HepG2 (cell line): Measurements from ENCODE around the gene PRSS33. TPM values are rescaled to one million over a fixed set of nuclear protein-coding genes. Genes with fewer than 3 reads are reported as not detected.
A peak's percentile ranks its signal among the peaks of the same experiment; 100 is the strongest.

ENCODE experiments used
- KDM5A ChIP-seq: fragments of 200-600 bp; sonication (generic); IDR thresholded peaks from 2 replicates; pipeline ENCODE4 v1.7.0; 2018; ENCODE audit warnings: antibody characterized with exemption, mild to moderate bottlenecking, low read length, borderline replicate concordance
- MBD4 ChIP-seq: IDR thresholded peaks from 2 replicates; pipeline ENCODE4 v1.6.1; 2012; ENCODE audit warnings: low read length, inconsistent platforms, borderline replicate concordance
- NAIF1 ChIP-seq: sonication (generic); formaldehyde crosslinking; IDR thresholded peaks from 2 replicates; pipeline ENCODE4 v1.5.0; 2020; ENCODE audit warnings: mild to moderate bottlenecking, missing genetic modification reagents, borderline replicate concordance
- NFYC ChIP-seq: IDR thresholded peaks from 2 replicates; pipeline ENCODE4 v1.6.1; 2016; ENCODE audit warnings: missing genetic modification reagents, missing compliant biosample characterization
- PRPF4 ChIP-seq: fragments of 200-400 bp; formaldehyde crosslinking; IDR thresholded peaks from 2 replicates; pipeline ENCODE4 v1.6.1; 2016; ENCODE audit warnings: low read length, low read depth; ENCODE audit not compliant: poor library complexity, severe bottlenecking
- TP53 ChIP-seq: sonication (generic); formaldehyde crosslinking; conservative IDR thresholded peaks from 2 replicates; pipeline ENCODE4 v1.4.0; 2020; ENCODE audit warnings: missing genetic modification reagents
- ZFP82 ChIP-seq: sonication (generic); formaldehyde crosslinking; IDR thresholded peaks from 2 replicates; pipeline ENCODE4 v1.5.1; 2020; ENCODE audit warnings: mild to moderate bottlenecking, missing genetic modification reagents, borderline replicate concordance
- ZNF101 ChIP-seq: sonication (generic); formaldehyde crosslinking; IDR thresholded peaks from 2 replicates; pipeline ENCODE4 v1.4.0; 2020; ENCODE audit warnings: mild to moderate bottlenecking, low read depth, missing genetic modification reagents, borderline replicate concordance
- ZNF230 ChIP-seq: sonication (generic); formaldehyde crosslinking; IDR thresholded peaks from 2 replicates; pipeline ENCODE4 v1.4.0; 2020; ENCODE audit warnings: mild to moderate bottlenecking, missing genetic modification reagents
- ZNF264 ChIP-seq: sonication (generic); formaldehyde crosslinking; IDR thresholded peaks from 2 replicates; pipeline ENCODE4 v1.4.0; 2020; ENCODE audit warnings: missing genetic modification reagents
- ZNF556 ChIP-seq: sonication (generic); formaldehyde crosslinking; IDR thresholded peaks from 2 replicates; pipeline ENCODE4 v1.4.0; 2020; ENCODE audit warnings: mild to moderate bottlenecking, missing genetic modification reagents, borderline replicate concordance
- ZNF775 ChIP-seq: sonication (generic); formaldehyde crosslinking; IDR thresholded peaks from 2 replicates; pipeline ENCODE4 v1.4.0; 2020; ENCODE audit warnings: missing genetic modification reagents, mild to moderate bottlenecking, moderate library complexity, borderline replicate concordance
- polyA plus RNA-seq, 8 experiments: library from polyadenylated mRNA; depleted of rRNA in 3 of 8; stranded (reverse) in 7 of 8; unstranded in 1 of 8; fragments of >200 nt; fragmentation: Illumina TruSeq in 4 of 8; extraction: Trizol in 4 of 8; gene quantifications; 2 replicates each; pipeline versions ENCODE4 v1.2.1 to v1.2.3, GENCODE V29; 2011 to 2016; ENCODE audit warnings: low read depth in 4 of 8, missing spikeins in 1 of 8, mixed read lengths in 1 of 8; ENCODE audit not compliant: insufficient read depth in 1 of 8
- total RNA-seq, 5 experiments: library from RNA; depleted of rRNA; stranded (reverse); fragments of >200 nt; fragmentation: Illumina TruSeq; extraction: Trizol; gene quantifications; 2 replicates each; pipeline ENCODE4 v1.2.3, GENCODE V29; 2016; ENCODE audit warnings: low read depth in 1 of 5
- TF ChIP-seq, protein P1 (sequence below): sonication (generic); formaldehyde crosslinking; IDR thresholded peaks from 2 replicates; pipeline ENCODE4 v1.4.0; 2020; ENCODE audit warnings: missing genetic modification reagents, mild to moderate bottlenecking, borderline replicate concordance
- TF ChIP-seq, protein P2 (sequence below): sonication (generic); formaldehyde crosslinking; IDR thresholded peaks from 2 replicates; pipeline ENCODE4 v1.5.0; 2020; ENCODE audit warnings: missing genetic modification reagents
- TF ChIP-seq, protein P3 (sequence below), 2 experiments: sonication (generic) in 1 of 2; formaldehyde crosslinking in 1 of 2; IDR thresholded peaks; 2 replicates each; pipeline versions ENCODE4 v1.4.0 to v1.6.1; 2016 to 2020; ENCODE audit warnings: borderline replicate concordance in 1 of 2, low read depth in 1 of 2, mild to moderate bottlenecking in 1 of 2, missing genetic modification reagents in 1 of 2
- TF ChIP-seq, protein P4 (sequence below): sonication (generic); formaldehyde crosslinking; conservative IDR thresholded peaks from 2 replicates; pipeline ENCODE4 v1.8.0; 2022; ENCODE audit warnings: low read depth, missing genetic modification reagents

The PRSS33 gene
- total and polyA plus RNA-seq, 2 of the 13 experiments (the other 11 are each of a cell fraction or from before 2014, with no cell fraction given), result not detected

DNA sequence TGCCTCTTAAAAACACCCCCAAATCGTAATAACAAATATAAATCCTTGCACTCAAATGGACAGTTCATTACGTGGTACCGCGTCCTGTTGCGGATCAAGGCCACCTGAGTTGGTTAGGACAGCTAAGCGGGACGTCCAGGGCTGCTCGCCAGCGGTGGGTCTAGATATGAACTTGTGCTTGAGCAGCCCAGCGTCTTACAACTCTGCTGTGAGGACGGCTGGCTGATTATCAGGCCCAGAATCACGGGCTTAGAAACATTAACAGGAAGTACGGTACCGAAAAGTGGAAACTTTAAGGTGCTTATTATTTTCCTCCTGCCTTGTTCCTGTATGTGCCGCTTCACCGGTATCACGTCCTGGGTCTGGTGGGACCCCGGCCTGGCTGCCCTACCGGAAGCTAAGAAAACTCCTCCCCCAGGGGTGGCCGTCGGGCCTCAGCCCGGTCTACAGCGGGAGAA lies 35.8 kb downstream of the PRSS33 start (continued):
- TF ChIP-seq, protein P1, sequence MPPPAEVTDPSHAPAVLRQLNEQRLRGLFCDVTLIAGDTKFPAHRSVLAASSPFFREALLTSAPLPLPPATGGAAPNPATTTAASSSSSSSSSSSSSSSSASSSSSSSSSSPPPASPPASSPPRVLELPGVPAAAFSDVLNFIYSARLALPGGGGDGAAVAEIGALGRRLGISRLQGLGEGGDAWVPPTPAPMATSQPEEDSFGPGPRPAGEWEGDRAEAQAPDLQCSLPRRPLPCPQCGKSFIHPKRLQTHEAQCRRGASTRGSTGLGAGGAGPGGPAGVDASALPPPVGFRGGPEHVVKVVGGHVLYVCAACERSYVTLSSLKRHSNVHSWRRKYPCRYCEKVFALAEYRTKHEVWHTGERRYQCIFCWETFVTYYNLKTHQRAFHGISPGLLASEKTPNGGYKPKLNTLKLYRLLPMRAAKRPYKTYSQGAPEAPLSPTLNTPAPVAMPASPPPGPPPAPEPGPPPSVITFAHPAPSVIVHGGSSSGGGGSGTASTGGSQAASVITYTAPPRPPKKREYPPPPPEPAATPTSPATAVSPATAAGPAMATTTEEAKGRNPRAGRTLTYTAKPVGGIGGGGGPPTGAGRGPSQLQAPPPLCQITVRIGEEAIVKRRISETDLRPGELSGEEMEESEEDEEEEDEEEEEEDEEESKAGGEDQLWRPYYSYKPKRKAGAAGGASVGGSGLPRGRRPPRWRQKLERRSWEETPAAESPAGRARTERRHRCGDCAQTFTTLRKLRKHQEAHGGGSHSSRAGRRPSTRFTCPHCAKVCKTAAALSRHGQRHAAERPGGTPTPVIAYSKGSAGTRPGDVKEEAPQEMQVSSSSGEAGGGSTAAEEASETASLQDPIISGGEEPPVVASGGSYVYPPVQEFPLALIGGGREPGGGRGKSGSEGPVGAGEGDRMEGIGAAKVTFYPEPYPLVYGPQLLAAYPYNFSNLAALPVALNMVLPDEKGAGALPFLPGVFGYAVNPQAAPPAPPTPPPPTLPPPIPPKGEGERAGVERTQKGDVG, result 0 out of 2 replicates have a peak, but pooled peaks have one; percentile 38
- TF ChIP-seq, protein P2, sequence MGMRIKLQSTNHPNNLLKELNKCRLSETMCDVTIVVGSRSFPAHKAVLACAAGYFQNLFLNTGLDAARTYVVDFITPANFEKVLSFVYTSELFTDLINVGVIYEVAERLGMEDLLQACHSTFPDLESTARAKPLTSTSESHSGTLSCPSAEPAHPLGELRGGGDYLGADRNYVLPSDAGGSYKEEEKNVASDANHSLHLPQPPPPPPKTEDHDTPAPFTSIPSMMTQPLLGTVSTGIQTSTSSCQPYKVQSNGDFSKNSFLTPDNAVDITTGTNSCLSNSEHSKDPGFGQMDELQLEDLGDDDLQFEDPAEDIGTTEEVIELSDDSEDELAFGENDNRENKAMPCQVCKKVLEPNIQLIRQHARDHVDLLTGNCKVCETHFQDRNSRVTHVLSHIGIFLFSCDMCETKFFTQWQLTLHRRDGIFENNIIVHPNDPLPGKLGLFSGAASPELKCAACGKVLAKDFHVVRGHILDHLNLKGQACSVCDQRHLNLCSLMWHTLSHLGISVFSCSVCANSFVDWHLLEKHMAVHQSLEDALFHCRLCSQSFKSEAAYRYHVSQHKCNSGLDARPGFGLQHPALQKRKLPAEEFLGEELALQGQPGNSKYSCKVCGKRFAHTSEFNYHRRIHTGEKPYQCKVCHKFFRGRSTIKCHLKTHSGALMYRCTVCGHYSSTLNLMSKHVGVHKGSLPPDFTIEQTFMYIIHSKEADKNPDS, result peak; percentile 18; the same call in 1 of the 2 replicates
- TF ChIP-seq NFYC (CRISPR knock-in tag) (no peak), NAIF1 (no peak), ZNF230 (CRISPR knock-in tag) (no peak), ZNF556 (CRISPR knock-in tag) (no peak), TP53 (CRISPR knock-in tag) (no peak), ZNF264 (no peak), MBD4 (no peak), ZNF101 (CRISPR knock-in tag) (no peak), PRPF4 (no peak), KDM5A (no peak), ZFP82 (CRISPR knock-in tag) (no peak), ZNF775 (no peak; the same call in 1 of the 2 replicates)
- TF ChIP-seq, protein P3, sequence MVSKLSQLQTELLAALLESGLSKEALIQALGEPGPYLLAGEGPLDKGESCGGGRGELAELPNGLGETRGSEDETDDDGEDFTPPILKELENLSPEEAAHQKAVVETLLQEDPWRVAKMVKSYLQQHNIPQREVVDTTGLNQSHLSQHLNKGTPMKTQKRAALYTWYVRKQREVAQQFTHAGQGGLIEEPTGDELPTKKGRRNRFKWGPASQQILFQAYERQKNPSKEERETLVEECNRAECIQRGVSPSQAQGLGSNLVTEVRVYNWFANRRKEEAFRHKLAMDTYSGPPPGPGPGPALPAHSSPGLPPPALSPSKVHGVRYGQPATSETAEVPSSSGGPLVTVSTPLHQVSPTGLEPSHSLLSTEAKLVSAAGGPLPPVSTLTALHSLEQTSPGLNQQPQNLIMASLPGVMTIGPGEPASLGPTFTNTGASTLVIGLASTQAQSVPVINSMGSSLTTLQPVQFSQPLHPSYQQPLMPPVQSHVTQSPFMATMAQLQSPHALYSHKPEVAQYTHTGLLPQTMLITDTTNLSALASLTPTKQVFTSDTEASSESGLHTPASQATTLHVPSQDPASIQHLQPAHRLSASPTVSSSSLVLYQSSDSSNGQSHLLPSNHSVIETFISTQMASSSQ (IDR thresholded peaks at IDR 0.05; ENCODE audit: low read depth), result no peak
- TF ChIP-seq, protein P3 (CRISPR knock-in tag; IDR thresholded peaks at IDR 0.05; ENCODE audit: borderline replicate concordance), result no peak
- TF ChIP-seq, protein P4, sequence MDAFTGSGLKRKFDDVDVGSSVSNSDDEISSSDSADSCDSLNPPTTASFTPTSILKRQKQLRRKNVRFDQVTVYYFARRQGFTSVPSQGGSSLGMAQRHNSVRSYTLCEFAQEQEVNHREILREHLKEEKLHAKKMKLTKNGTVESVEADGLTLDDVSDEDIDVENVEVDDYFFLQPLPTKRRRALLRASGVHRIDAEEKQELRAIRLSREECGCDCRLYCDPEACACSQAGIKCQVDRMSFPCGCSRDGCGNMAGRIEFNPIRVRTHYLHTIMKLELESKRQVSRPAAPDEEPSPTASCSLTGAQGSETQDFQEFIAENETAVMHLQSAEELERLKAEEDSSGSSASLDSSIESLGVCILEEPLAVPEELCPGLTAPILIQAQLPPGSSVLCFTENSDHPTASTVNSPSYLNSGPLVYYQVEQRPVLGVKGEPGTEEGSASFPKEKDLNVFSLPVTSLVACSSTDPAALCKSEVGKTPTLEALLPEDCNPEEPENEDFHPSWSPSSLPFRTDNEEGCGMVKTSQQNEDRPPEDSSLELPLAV (CRISPR knock-in tag), result no peak
